H1 (cell line): ENCODE measurements around the gene PLCB4.

ENCODE experiments used
- ATF3 ChIP-seq: IDR thresholded peaks from 2 replicates; pipeline ENCODE4 v1.6.1; 2011; ENCODE audit warnings: low read depth, mild to moderate bottlenecking, low read length; ENCODE audit not compliant: insufficient read depth
- CBX8 ChIP-seq: fragments of 300-800, 300-1000 bp; sonication (generic); IDR thresholded peaks from 2 replicates; pipeline ENCODE4 v1.7.1; 2016; ENCODE audit warnings: low read depth, low read length, borderline replicate concordance
- CTCF ChIP-seq, 3 experiments: IDR thresholded peaks; 1 replicate in 2 of 3; 2 replicates in 1 of 3; pipeline versions ENCODE4 v1.5.1 to v1.6.1; 2011; ENCODE audit warnings: low read length in 3 of 3, mild to moderate bottlenecking in 3 of 3, inconsistent platforms in 2 of 3, low read depth in 1 of 3, moderate library complexity in 1 of 3; ENCODE audit not compliant: insufficient read depth in 1 of 3; ENCODE audit errors: control extremely low read depth in 1 of 3
- EP300 ChIP-seq, 2 experiments: IDR thresholded peaks; 1 replicate in 1 of 2; 2 replicates in 1 of 2; pipeline ENCODE4 v1.6.1; 2011 to 2012; ENCODE audit warnings: low read depth in 2 of 2, low read length in 2 of 2, mild to moderate bottlenecking in 2 of 2, borderline replicate concordance in 1 of 2, inconsistent platforms in 1 of 2, moderate library complexity in 1 of 2
- HDAC6 ChIP-seq: IDR thresholded peaks from one replicate; pipeline ENCODE4 v1.7.1; 2012; ENCODE audit warnings: low read depth, mild to moderate bottlenecking, inconsistent platforms, low read length, moderate library complexity
- RAD21 ChIP-seq, 2 experiments: IDR thresholded peaks in 1 of 2; conservative IDR thresholded peaks in 1 of 2; 2 replicates each; pipeline ENCODE4 v1.6.1; 2011; ENCODE audit warnings: low read depth in 2 of 2, low read length in 2 of 2, improper control_type of control experiment in 1 of 2, inconsistent platforms in 1 of 2, mild to moderate bottlenecking in 1 of 2, moderate library complexity in 1 of 2
- RXRA ChIP-seq: IDR thresholded peaks from 2 replicates; pipeline ENCODE4 v1.6.1; 2011; ENCODE audit warnings: low read depth, mild to moderate bottlenecking, low read length, moderate library complexity; ENCODE audit not compliant: insufficient read depth
- SP1 ChIP-seq: IDR thresholded peaks from 2 replicates; pipeline ENCODE4 v1.6.1; 2011; ENCODE audit warnings: low read depth, low read length
- YY1 ChIP-seq: IDR thresholded peaks from 2 replicates; pipeline ENCODE4 v1.6.1; 2011; ENCODE audit warnings: low read depth, mild to moderate bottlenecking, low read length
- ZNF274 ChIP-seq: IDR thresholded peaks from 2 replicates; pipeline ENCODE4 v1.7.0; 2012; ENCODE audit warnings: low read length, borderline replicate concordance; ENCODE audit errors: extremely low read depth

- 0 out of 2 replicates have a peak, but pooled peaks have one; percentile 51 for TF ChIP-seq RXRA
- no peak for TF ChIP-seq SP1
- peak; percentile 70; the same call in 1 of the 2 replicates for TF ChIP-seq YY1
- TF ChIP-seq CBX8, result no peak
- TF ChIP-seq RAD21 (IDR thresholded peaks at IDR 0.05 in 1 of 2, conservative IDR thresholded peaks at IDR 0.05 in 1 of 2; ENCODE audit: low read depth in 2 of 2, low read length in 2 of 2), result peak in 1 of 2 experiments; percentile 19; a peak in 1 of 4 replicates
- peak in 1 of 2 experiments; percentile 35; a peak in 1 of 3 replicates for TF ChIP-seq EP300 (IDR thresholded peaks at IDR 0.05; ENCODE audit: borderline replicate concordance in 1 of 2, low read depth in 2 of 2, low read length in 2 of 2)
- no peak for TF ChIP-seq HDAC6
- TF ChIP-seq ZNF274, result no peak
- TF ChIP-seq CTCF (IDR thresholded peaks at IDR 0.05; ENCODE audit: control extremely low read depth in 1 of 3, insufficient read depth in 1 of 3, low read depth in 1 of 3, low read length in 3 of 3), result no peak
- no peak for TF ChIP-seq ATF3
Measured at GRCh38 chr20:9518576-9519175, 449.8 kb downstream of the PLCB4 start.
